ENCODE data around the gene SYCP2.

Gene SYCP2

GRCh38 chr20:59823491-59824259 lies 109.8 kb downstream of the SYCP2 start:
- POLR2A ChIA-PET (ENCODE audit: low non-redundant PET): no interaction called here
- DNase-seq (ENCODE audit: low spot score): no peak
- no peak overlapping the region for H3K27ac ChIP-seq
- TF ChIP-seq CTCF (conservative IDR thresholded peaks at IDR 0.05; ENCODE audit: low read depth): no peak
- CTCF ChIA-PET: no interaction called here

DNA sequence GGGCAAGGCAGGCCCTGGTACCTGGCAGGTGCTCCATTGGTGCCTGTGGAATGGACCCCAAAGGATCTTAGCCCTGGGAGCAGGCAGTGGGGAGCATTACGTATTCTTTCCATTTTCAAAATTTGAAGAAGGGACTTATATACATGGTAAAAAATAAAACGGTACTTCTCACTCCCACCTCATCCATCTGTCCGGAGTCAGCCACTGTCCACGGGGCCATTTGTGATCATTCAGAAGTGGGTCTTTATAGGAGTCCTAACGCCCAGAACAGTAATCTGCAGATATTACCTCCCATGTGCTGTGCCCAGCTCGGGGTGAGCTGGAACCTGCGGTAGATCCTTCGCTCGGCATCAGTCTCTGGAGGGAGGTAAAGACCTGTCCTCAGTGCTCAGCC lies 110.4 kb downstream of the SYCP2 start:
- no peak for TF ChIP-seq CTCF (conservative IDR thresholded peaks at IDR 0.05; ENCODE audit: low read depth)
- H3K27ac ChIP-seq: no peak overlapping the region
- CTCF ChIA-PET: no interaction called here
- POLR2A ChIA-PET (ENCODE audit: low non-redundant PET): no interaction called here
- no peak for DNase-seq (ENCODE audit: low spot score)

DNA sequence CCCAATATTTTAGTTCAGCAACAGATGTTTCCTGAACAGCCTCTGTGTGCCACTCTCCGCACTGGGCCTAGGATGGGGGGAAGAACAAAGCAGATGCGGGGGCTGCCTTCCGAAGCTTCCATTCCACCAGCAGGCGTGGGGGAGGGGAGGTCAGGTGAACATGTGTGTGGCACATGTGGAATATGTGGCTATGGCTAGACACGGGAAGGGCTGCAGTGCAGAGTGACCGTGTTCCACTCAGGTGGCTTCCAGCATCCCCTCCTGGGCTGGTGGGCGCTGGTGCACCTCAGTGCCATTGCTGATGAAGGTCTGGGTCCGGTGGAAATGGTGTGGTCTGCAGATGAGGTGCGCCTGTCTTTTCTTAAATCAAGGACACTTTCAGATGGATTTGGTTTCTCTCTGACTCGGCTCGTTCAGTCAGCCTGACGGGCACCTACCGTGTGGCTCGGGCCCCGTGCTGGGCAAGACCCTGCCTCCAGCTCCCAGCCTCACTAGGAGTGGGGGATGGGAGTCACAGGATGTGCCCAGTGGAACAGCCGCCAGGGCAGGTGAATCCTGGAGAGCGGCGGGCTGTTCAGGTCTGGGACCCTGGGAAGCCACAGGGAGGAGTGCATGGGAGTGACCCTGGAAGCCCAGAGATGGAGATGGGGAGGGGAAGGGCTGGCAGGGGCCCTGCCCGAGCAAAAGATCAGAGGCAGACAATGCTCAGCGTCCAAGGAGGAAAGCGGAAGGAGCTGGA lies 111.0 kb downstream of the SYCP2 start:
- no peak for TF ChIP-seq CTCF (conservative IDR thresholded peaks at IDR 0.05; ENCODE audit: low read depth)
- H3K27ac ChIP-seq: no peak overlapping the region
- ChIA-PET CTCF (no interaction called here), POLR2A (ENCODE audit: low non-redundant PET) (no interaction called here)
- DNase-seq (ENCODE audit: low spot score): no peak

- POLR2A ChIA-PET (ENCODE audit: low non-redundant PET): no interaction called here
- H3K27ac ChIP-seq: peak overlapping the region; percentile 80
- CTCF ChIA-PET: no interaction called here
- DNase-seq (ENCODE audit: low spot score): no peak
- no peak for TF ChIP-seq CTCF (conservative IDR thresholded peaks at IDR 0.05; ENCODE audit: low read depth)
Observed at GRCh38 chr20:59821788-59822187, 111.6 kb downstream of the SYCP2 start.

DNA sequence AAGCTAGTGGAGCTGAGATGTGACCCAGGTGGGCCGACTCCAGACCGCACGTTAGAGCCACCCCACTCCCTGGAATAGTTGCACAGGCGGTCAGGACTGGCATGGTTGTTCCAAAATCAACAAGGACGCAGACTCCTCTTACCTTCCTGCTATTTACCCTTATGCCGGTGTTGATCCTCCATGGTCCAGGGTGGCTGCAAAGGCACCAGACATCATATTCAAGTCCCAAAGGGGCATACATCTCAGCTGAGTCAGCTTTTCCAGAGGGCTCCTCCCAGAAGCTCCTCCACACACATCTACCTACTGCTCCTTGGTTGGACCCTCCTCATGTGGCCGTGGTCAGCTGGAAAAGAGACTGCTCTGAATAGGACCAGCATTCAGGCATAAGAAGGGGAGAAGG lies 112.2 kb downstream of the SYCP2 start:
- H3K27ac ChIP-seq: peak overlapping the region; percentile 80
- CTCF ChIA-PET: no interaction called here
- POLR2A ChIA-PET (ENCODE audit: low non-redundant PET): no interaction called here
- DNase-seq (ENCODE audit: low spot score): no peak
- no peak for TF ChIP-seq CTCF (conservative IDR thresholded peaks at IDR 0.05; ENCODE audit: low read depth)

DNA sequence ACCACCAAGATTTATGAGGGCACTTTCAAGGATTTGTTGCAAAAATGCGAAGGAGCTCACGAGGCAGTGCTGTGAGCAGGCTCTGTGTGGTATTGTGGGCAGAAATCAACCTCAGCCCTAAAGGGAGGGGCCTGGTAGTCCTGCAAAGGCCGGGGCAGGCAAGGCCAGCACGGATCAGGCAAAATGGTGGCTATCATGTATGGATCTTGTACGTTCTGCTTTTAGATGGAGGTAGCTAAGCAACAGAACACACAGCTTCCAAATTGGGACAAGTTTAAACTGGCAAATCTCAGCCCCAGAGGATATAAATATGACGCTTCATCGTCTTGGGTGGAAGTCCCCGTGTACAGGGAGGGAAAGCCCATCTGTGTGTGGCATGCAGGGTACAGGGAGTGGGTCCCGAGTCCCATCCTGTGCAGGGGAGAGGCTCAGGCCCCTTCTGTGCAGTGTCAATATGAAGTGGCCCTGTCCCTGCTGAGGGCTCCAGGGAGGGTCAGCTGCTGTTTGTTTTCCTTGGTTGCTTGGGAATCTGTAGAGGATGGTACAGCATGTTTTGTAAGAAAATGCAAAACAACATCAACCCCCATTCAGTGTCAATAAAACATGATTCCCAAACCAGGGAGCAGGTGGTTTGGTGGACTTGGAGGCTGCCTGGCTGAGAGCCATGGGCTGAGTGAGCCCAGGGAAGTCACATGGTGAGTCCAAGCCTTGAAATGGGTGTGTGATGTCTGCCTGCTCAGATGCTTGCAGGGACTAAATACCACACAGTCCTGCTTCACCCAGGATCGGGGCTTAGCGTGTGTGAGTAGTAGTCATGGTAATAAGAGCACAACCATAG lies 113.0 kb downstream of the SYCP2 start:
- H3K27ac ChIP-seq: peak overlapping the region; percentile 80
- CTCF ChIA-PET: interaction anchor here (0.7 kb wide), 1 partner anchor 121 kb away, joined by 4 read pairs; no protein-coding TSS in a partner anchor
- POLR2A ChIA-PET (ENCODE audit: low non-redundant PET): no interaction called here
- DNase-seq (ENCODE audit: low spot score): peak; percentile 73
- TF ChIP-seq CTCF (conservative IDR thresholded peaks at IDR 0.05; ENCODE audit: low read depth): no peak

Data from RWPE1 (cell line).